GM12878 (cell line): ENCODE data around the gene CCDC18. TPM values are rescaled to one million over a fixed set of nuclear protein-coding genes. Genes with fewer than 3 reads are reported as not detected.

Experiments used
- ATAC-seq: fragments of 200-7000 bp; cut with Tn5 transposase; 3 replicates; pipeline ENCODE4 v1.9.1; 2020; ENCODE audit warnings: mild to moderate bottlenecking, moderate library complexity
- BruUV-seq: library from RNA; stranded (reverse); fragments of 400-500 nt; replicated peaks from 2 replicates; lab custom pipeline; 2021; lab: Mats Ljungman, UMichigan
- CTCF ChIA-PET: fragments of 300-600 bp; sonication (Branson Sonifier 250); formaldehyde crosslinking; extraction: SDS; loops from one replicate; lab custom pipeline; 2021; ENCODE audit warnings: inconsistent platforms; lab: Yijun Ruan, JAX
- POLR2A ChIA-PET: fragments of 350-600 bp; formaldehyde crosslinking; extraction: SDS; loops from one replicate; lab custom pipeline; 2021; ENCODE audit warnings: inconsistent platforms; lab: Charles Lee
- RAD21 ChIA-PET: fragments of 300-600 bp; sonication (Branson Sonifier 250); formaldehyde crosslinking; loops from one replicate; lab custom pipeline; 2023; ENCODE audit warnings: antibody characterized with exemption; ENCODE audit not compliant: unreplicated experiment; lab: Charles Lee
- SMC1A ChIA-PET: fragments of 300-600 bp; sonication (Branson Sonifier 250); formaldehyde crosslinking; loops from one replicate; lab custom pipeline; 2023; ENCODE audit not compliant: unreplicated experiment, uncharacterized antibody; lab: Charles Lee
- DNase-seq: peaks from one replicate; pipeline ENCODE4 v3.0.0-alpha.2; 2011; ENCODE audit warnings: low read depth, low spot score
- FAIRE-seq: peaks from 3 replicates; lab custom pipeline; 2011; peaks lifted over from hg19 to GRCh38; lab: Jason Lieb, UNC
- H2AFZ ChIP-seq: 2 replicates; pipeline ENCODE4 v1.6.0; 2011; ENCODE audit warnings: low read depth, low read length, control low read depth; ENCODE audit not compliant: control insufficient read depth
- H3K27ac ChIP-seq: 2 replicates; pipeline ENCODE4 v1.5.1; 2011; ENCODE audit warnings: control low read depth; ENCODE audit not compliant: control insufficient read depth, insufficient read depth
- H3K27me3 ChIP-seq, 2 experiments: replicated peaks in 1 of 2; 2 replicates each; pipeline versions ENCODE4 v1.6.0 to v1.6.1; 2011; ENCODE audit warnings: low read length in 1 of 2; ENCODE audit not compliant: control insufficient read depth in 2 of 2, insufficient read depth in 2 of 2
- H3K36me3 ChIP-seq, 2 experiments: 2 replicates each; pipeline ENCODE4 v1.5.1; 2011; ENCODE audit warnings: low read length in 1 of 2; ENCODE audit not compliant: control insufficient read depth in 2 of 2, insufficient read depth in 2 of 2
- H3K4me1 ChIP-seq: 2 replicates; pipeline ENCODE4 v1.6.1; 2011; ENCODE audit warnings: mild to moderate bottlenecking, low read length, moderate library complexity, mixed read lengths; ENCODE audit not compliant: control insufficient read depth, insufficient read depth
- H3K4me2 ChIP-seq: 2 replicates; pipeline ENCODE4 v1.6.0; 2011; ENCODE audit warnings: control low read depth; ENCODE audit not compliant: control insufficient read depth, insufficient read depth
- H3K4me3 ChIP-seq: fragments of 200-600 bp; sonication (generic); 2 replicates; pipeline ENCODE4 v1.5.1; 2016
- H3K79me2 ChIP-seq: 2 replicates; pipeline ENCODE4 v1.6.0; 2011; ENCODE audit warnings: low read length; ENCODE audit not compliant: control insufficient read depth, insufficient read depth
- H3K9ac ChIP-seq: 2 replicates; pipeline ENCODE4 v1.8.0; 2011; ENCODE audit warnings: low read length, control low read depth, mixed read lengths; ENCODE audit not compliant: control insufficient read depth, insufficient read depth
- H3K9me3 ChIP-seq: replicated peaks from 3 replicates; pipeline ENCODE4 v1.5.1; 2011; ENCODE audit warnings: mild to moderate bottlenecking, low read length; ENCODE audit not compliant: control insufficient read depth, insufficient read depth
- H4K20me1 ChIP-seq: 2 replicates; pipeline ENCODE4 v1.6.0; 2011; ENCODE audit not compliant: control insufficient read depth, insufficient read depth
- CBFB ChIP-seq: IDR thresholded peaks from 2 replicates; pipeline ENCODE4 v1.6.1; 2016; ENCODE audit warnings: antibody characterized with exemption, low read depth
- DPF2 ChIP-seq: fragments of 450-650 bp; IDR thresholded peaks from 2 replicates; pipeline ENCODE4 v1.6.1; 2017; ENCODE audit warnings: mild to moderate bottlenecking
- FOXK2 ChIP-seq: fragments of 450-650 bp; IDR thresholded peaks from 2 replicates; pipeline ENCODE4 v1.6.1; 2017; ENCODE audit warnings: mild to moderate bottlenecking, moderate library complexity
- HDAC6 ChIP-seq: fragments of 200-600 bp; sonication (generic); IDR thresholded peaks from one replicate; pipeline ENCODE4 v1.8.0; 2017; ENCODE audit warnings: antibody characterized with exemption; ENCODE audit not compliant: unreplicated experiment
- IRF4 ChIP-seq: IDR thresholded peaks from 2 replicates; pipeline ENCODE4 v1.6.1; 2011; ENCODE audit warnings: low read depth, low read length
- JUND ChIP-seq: IDR thresholded peaks from 2 replicates; pipeline ENCODE4 v1.6.1; 2012; ENCODE audit warnings: low read depth, mild to moderate bottlenecking, low read length, improper control_type of control experiment, moderate library complexity
- MEF2A ChIP-seq: IDR thresholded peaks from 2 replicates; pipeline ENCODE4 v1.6.1; 2011; ENCODE audit warnings: low read depth, mild to moderate bottlenecking, low read length, moderate library complexity; ENCODE audit not compliant: insufficient read depth
- MTA2 ChIP-seq: fragments of 450-650 bp; IDR thresholded peaks from 2 replicates; pipeline ENCODE4 v1.6.1; 2016; ENCODE audit warnings: low read depth, mild to moderate bottlenecking, moderate library complexity
- NFIC ChIP-seq: IDR thresholded peaks from 2 replicates; pipeline ENCODE4 v1.6.1; 2012; ENCODE audit warnings: low read depth, mild to moderate bottlenecking, inconsistent platforms, low read length, moderate library complexity
- NFYB ChIP-seq: IDR thresholded peaks from 2 replicates; pipeline ENCODE4 v1.6.1; 2011; ENCODE audit warnings: low read depth, mild to moderate bottlenecking, low read length, improper control_type of control experiment, moderate library complexity; ENCODE audit not compliant: insufficient read depth
- RB1 ChIP-seq: fragments of 450-650 bp; formaldehyde crosslinking; IDR thresholded peaks from 2 replicates; pipeline ENCODE4 v1.6.1; 2017; ENCODE audit warnings: mild to moderate bottlenecking, borderline replicate concordance
- RFX5 ChIP-seq: IDR thresholded peaks from 2 replicates; pipeline ENCODE4 v1.6.1; 2011; ENCODE audit warnings: low read depth, low read length, improper control_type of control experiment
- ZNF384 ChIP-seq: IDR thresholded peaks from 2 replicates; pipeline ENCODE4 v1.6.1; 2012; ENCODE audit warnings: low read depth, mild to moderate bottlenecking, low read length, improper control_type of control experiment, borderline replicate concordance
- WGBS: methylation state at CpG from one replicate; pipeline ENCODE4 v1.1.6; 2016; ENCODE audit warnings: low lambda C conversion rate; ENCODE audit not compliant: insufficient replicate concordance, insufficient coverage; ENCODE audit errors: missing lambda C conversion rate; 5-methylcytosine and 5-hydroxymethylcytosine counted together
- in situ Hi-C: fragments of 300-500 bp; cut with MboI; formaldehyde crosslinking; loops from 9 replicates; pipeline ENCODE4 v1.14.3; 2018; ENCODE audit warnings: mixed read lengths
- intact Hi-C: fragments of 100-400 bp; cut with micrococcal nuclease; formaldehyde crosslinking; loops from one replicate; pipeline ENCODE4 v1.14.2; 2022; ENCODE audit not compliant: unreplicated experiment
- polyA plus RNA-seq, 11 experiments: library from polyadenylated mRNA; depleted of rRNA in 4 of 11; unstranded in 6 of 11; stranded (reverse) in 5 of 11; fragments of >200 nt; fragmentation: Nextera tagmentation in 4 of 11; fragmentation: Illumina TruSeq in 1 of 11; extraction: Ambion mirVana in 4 of 11; extraction: Trizol in 1 of 11; gene quantifications; 1 replicate in 1 of 11; 2 replicates in 10 of 11; pipeline versions ENCODE4 v1.2.1 to v1.2.3, GENCODE V29; 2011 to 2016; ENCODE audit warnings: inconsistent platforms in 2 of 11, missing spikeins in 2 of 11, low read depth in 1 of 11
- total RNA-seq, 4 experiments: library from RNA; depleted of rRNA in 3 of 4; stranded (reverse); fragments of >200 nt in 3 of 4; fragmentation: Illumina TruSeq in 1 of 4; extraction: Trizol in 1 of 4; gene quantifications; 2 replicates each; pipeline versions ENCODE4 v1.2.1 to v1.2.3, GENCODE V29; 2013 to 2021
- TF ChIP-seq, protein P1 (sequence below): fragments of 450-650 bp; IDR thresholded peaks from 2 replicates; pipeline ENCODE4 v1.6.1; 2016; ENCODE audit warnings: mild to moderate bottlenecking
- TF ChIP-seq, protein P2 (sequence below): IDR thresholded peaks from 2 replicates; pipeline ENCODE4 v1.6.1; 2011; ENCODE audit warnings: low read depth, mild to moderate bottlenecking, low read length, moderate library complexity, borderline replicate concordance; ENCODE audit errors: extremely low read depth

Gene CCDC18
- total and polyA plus RNA-seq, 10 of the 15 experiments (the other 5 are each of a cell fraction or from before 2014, with no cell fraction given) = 15.6 to 34.9 (median 19.5) TPM

DNA sequence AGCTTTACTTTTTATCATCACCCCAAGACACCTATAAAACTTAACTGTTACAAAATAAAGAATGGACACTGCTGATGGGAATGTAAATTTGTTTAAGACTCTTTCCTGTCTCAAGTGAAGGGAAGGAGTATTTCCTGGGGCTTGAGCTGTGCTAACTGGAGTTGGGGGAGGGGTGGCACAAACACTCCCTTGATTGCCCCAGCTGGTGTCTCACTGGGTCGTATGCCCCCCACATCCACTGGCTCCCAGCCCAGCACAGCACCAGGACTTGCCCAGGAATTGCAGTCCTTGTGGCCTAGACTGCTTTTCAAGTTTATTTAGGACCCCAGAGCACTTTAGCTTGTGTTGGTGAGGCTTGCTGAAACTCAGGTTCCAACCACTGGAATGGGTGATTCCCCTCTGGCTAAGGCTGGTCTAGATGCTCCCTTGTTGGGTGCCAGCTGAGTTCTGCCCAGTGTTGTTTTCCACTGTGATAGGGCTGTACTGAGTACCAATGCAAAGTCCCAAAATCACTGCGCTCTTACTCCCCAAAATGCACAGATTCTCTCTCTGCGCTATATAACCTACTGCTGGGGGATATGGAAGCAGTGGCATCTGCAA lies 116.1 kb downstream of the CCDC18 start:
- in situ Hi-C loops (no loop called here), intact Hi-C loops (no loop called here)
- no peak overlapping the region for H3K4me2 ChIP-seq
- no peaks in the 10 kb centered on the region for H3K36me3 ChIP-seq
- H4K20me1 ChIP-seq = no peaks in the 10 kb centered on the region
- 76% methylated on average over 3 of the region's 3 CpGs for WGBS
- no peak overlapping the region for H2AFZ ChIP-seq
- no peaks in the 10 kb centered on the region for H3K4me1 ChIP-seq
- no peak for DNase-seq
- no peaks in the 10 kb centered on the region for H3K27me3 ChIP-seq
- SMC1A ChIA-PET = interaction anchor here (0.8 kb wide), 1 partner anchor 9 kb away, joined by 3 read pairs; no protein-coding TSS in a partner anchor
- no peak for ATAC-seq
- FAIRE-seq = no peak
- H3K9ac ChIP-seq = no peak overlapping the region
- H3K4me3 ChIP-seq = no peak overlapping the region
- CTCF ChIA-PET = no interaction called here
- POLR2A ChIA-PET = no interaction called here
- H3K9me3 ChIP-seq = no peaks in the 10 kb centered on the region
- no peaks in the 10 kb centered on the region for H3K79me2 ChIP-seq
- RAD21 ChIA-PET = no interaction called here
- H3K27ac ChIP-seq = no peak overlapping the region
- TF ChIP-seq IRF4 (no peak), MEF2A (no peak), RFX5 (no peak), FOXK2 (no peak), JUND (no peak), HDAC6 (no peak), DPF2 (no peak), CBFB (no peak), NFIC (no peak), RB1 (no peak), MTA2 (no peak), NFYB (no peak), ZNF384 (no peak)
- TF ChIP-seq, protein P1, sequence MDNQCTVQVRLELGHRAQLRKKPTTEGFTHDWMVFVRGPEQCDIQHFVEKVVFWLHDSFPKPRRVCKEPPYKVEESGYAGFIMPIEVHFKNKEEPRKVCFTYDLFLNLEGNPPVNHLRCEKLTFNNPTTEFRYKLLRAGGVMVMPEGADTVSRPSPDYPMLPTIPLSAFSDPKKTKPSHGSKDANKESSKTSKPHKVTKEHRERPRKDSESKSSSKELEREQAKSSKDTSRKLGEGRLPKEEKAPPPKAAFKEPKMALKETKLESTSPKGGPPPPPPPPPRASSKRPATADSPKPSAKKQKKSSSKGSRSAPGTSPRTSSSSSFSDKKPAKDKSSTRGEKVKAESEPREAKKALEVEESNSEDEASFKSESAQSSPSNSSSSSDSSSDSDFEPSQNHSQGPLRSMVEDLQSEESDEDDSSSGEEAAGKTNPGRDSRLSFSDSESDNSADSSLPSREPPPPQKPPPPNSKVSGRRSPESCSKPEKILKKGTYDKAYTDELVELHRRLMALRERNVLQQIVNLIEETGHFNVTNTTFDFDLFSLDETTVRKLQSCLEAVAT = no peak
- TF ChIP-seq, protein P2, sequence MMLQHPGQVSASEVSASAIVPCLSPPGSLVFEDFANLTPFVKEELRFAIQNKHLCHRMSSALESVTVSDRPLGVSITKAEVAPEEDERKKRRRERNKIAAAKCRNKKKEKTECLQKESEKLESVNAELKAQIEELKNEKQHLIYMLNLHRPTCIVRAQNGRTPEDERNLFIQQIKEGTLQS = no peak
- TF ChIP-seq, all 136 proteins: peak for 0
- no TSS peak for BruUV-seq
